Stimulated activated memory B cell treated with anti-CD40 and anti-IgM and Interleukin-4, amounts not matched to agents 10 μg/mL and 1 μg/mL and 100 μg/mL, for 72 hours (primary cell): ENCODE results near the gene ZNF638.

ENCODE experiments used
- ATAC-seq: fragments of 150-1000 bp; cut with Tn5 transposase; 2 replicates; pipeline ENCODE4 v1.10.0; 2021
- H3K27ac Mint-ChIP-seq: one replicate; pipeline ENCODE4 v1.8.0; 2022; ENCODE audit warnings: mild to moderate bottlenecking, mixed read lengths
- H3K27me3 Mint-ChIP-seq: one replicate; pipeline ENCODE4 v1.8.0; 2022; ENCODE audit warnings: mixed read lengths
- H3K36me3 Mint-ChIP-seq: one replicate; pipeline ENCODE4 v1.8.0; 2022; ENCODE audit warnings: mixed read lengths
- H3K4me1 Mint-ChIP-seq: one replicate; pipeline ENCODE4 v1.8.0; 2022; ENCODE audit warnings: mixed read lengths
- H3K4me3 Mint-ChIP-seq: one replicate; pipeline ENCODE4 v1.8.0; 2022; ENCODE audit warnings: mild to moderate bottlenecking, moderate library complexity, mixed read lengths
- H3K9me3 Mint-ChIP-seq: one replicate; pipeline ENCODE4 v1.8.0; 2022; ENCODE audit warnings: mixed read lengths

ZNF638 gene

GRCh38 chr2:71463342-71463654 is 131.7 kb downstream of the ZNF638 start:
- no peak overlapping the region for H3K4me3 Mint-ChIP-seq
- peaks cover 10% of the 10 kb centered on the region for H3K4me1 Mint-ChIP-seq
- peaks cover 2% of the 10 kb centered on the region for H3K9me3 Mint-ChIP-seq
- H3K27ac Mint-ChIP-seq: no peak overlapping the region
- H3K36me3 Mint-ChIP-seq: no peaks in the 10 kb centered on the region
- no peak for ATAC-seq
- peaks cover 17% of the 10 kb centered on the region for H3K27me3 Mint-ChIP-seq

GRCh38 chr2:71464389-71464788 is 132.8 kb downstream of the ZNF638 start:
- ATAC-seq: no peak
- no peak overlapping the region for H3K4me3 Mint-ChIP-seq

DNA sequence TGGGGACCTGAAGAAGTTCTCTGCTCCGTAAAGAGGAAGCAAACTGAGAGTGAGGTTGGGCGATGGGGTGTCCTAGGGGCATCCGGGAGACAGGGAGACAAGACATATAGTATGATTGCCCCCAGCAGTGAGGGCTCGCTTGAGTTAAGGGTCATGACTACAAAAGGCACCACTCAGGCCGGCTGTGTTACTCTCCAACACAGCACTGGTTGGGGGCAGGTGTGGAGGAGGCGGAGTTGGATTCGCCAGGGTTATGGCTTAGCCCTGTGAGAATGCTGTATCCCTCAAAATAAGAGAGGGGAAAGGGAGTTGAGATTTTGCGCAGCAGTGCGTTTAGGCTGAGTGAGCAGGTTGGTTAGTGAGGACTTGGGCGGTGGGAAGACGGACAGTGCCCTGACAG is 133.8 kb downstream of the ZNF638 start:
- Mint-ChIP-seq H3K27me3 (peaks cover 38% of the 10 kb centered on the region), H3K4me1 (peaks cover 10% of the 10 kb centered on the region), H3K27ac (no peak overlapping the region), H3K4me3 (no peak overlapping the region), H3K36me3 (no peaks in the 10 kb centered on the region), H3K9me3 (peaks cover 2% of the 10 kb centered on the region)
- no peak for ATAC-seq

More at GRCh38 chr2:71464389-71464788, 132.8 kb downstream of the ZNF638 start:
- H3K27me3 Mint-ChIP-seq: peaks cover 28% of the 10 kb centered on the region
- H3K9me3 Mint-ChIP-seq: peaks cover 2% of the 10 kb centered on the region
- H3K27ac Mint-ChIP-seq: no peak overlapping the region
- peaks cover 10% of the 10 kb centered on the region for H3K4me1 Mint-ChIP-seq
- H3K36me3 Mint-ChIP-seq: no peaks in the 10 kb centered on the region

- peaks cover 43% of the 10 kb centered on the region for H3K27me3 Mint-ChIP-seq
- no peak overlapping the region for H3K4me3 Mint-ChIP-seq
- no peak for ATAC-seq
- H3K9me3 Mint-ChIP-seq: peaks cover 2% of the 10 kb centered on the region
- no peaks in the 10 kb centered on the region for H3K36me3 Mint-ChIP-seq
- no peak overlapping the region for H3K27ac Mint-ChIP-seq
- H3K4me1 Mint-ChIP-seq: peaks cover 10% of the 10 kb centered on the region
Measured at GRCh38 chr2:71465961-71466300, 134.3 kb downstream of the ZNF638 start.

DNA sequence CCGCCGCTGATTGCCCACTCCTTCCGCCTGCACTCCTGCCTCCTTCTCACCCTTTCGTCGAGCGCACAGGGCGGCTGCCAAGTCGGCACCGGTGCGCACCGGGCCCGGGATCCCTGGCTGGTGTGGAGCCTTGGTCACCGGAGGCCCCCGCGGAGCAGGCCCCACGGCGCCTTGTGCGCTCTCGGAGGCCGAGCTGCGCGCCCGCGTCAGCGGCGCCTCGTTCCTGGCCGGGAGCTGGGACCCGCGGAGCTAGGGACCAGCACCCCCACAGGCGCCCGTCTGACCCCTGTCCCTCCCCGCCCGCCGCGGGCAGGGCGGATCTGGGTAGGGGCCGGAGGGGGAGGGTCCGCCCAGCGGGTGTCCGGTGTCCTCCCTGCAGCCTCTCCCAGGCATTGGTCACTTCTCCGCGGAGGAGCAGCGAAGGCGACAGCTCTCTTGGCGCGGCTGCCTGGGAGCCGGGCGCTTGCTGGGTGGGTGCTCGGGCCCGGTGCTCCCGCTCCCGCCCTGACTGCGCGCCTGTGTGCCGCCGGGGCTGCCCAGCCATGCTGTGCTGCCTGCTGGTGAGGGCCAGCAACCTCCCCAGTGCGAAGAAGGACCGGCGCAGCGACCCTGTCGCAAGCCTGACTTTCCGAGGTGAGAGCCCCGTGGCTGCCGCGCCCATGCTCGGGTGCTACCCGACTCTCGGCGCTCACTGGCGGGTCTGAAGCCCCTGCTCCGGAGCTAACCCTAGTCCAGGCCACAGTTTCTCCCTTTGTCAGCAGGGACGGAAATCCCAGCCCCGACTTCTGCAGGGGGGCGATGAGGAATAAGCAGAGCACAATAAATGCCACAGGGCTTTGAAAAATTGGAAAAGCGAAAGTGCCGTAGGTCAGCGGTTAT is 135.0 kb downstream of the ZNF638 start:
- Mint-ChIP-seq H3K27ac (no peak overlapping the region), H3K4me1 (peaks cover 10% of the 10 kb centered on the region), H3K36me3 (no peaks in the 10 kb centered on the region), H3K9me3 (peaks cover under 1% of the 10 kb centered on the region), H3K27me3 (peaks cover 45% of the 10 kb centered on the region), H3K4me3 (peak overlapping the region; percentile 72)
- peak; percentile 32 for ATAC-seq

DNA sequence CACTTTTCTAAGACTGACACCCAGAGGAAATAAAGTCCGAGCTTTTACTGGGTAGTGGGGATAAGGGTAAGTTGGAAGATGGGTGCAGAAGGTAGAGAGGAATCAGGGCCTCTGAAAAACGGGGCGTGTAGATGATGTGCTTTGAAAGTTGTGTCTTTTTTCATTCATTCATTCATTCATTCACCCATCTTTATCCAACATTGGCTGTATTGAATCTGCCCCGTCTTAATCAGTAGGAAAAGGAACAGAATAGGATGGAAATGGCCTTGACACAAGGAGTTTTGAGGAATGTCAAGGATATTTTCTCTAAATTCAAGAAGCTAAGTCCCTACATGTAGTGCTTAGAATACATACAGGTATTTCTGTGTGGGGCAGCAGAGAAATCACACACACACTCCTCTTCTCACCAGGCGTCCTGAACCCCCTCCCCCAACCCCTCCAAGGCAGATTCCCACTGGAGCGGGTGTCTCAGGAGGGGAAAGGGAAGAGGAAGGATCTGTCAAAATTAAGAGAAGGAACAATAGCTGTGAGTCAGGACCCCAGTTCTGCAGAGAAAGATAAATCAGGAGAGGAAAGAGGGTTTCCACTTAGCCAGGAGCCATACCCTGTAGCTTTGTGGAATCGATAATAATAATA is 135.7 kb downstream of the ZNF638 start:
- Mint-ChIP-seq H3K36me3 (no peaks in the 10 kb centered on the region), H3K9me3 (no peaks in the 10 kb centered on the region), H3K27ac (no peak overlapping the region), H3K4me3 (peak overlapping the region; percentile 72), H3K27me3 (peaks cover 45% of the 10 kb centered on the region), H3K4me1 (peaks cover 10% of the 10 kb centered on the region)
- no peak for ATAC-seq

DNA sequence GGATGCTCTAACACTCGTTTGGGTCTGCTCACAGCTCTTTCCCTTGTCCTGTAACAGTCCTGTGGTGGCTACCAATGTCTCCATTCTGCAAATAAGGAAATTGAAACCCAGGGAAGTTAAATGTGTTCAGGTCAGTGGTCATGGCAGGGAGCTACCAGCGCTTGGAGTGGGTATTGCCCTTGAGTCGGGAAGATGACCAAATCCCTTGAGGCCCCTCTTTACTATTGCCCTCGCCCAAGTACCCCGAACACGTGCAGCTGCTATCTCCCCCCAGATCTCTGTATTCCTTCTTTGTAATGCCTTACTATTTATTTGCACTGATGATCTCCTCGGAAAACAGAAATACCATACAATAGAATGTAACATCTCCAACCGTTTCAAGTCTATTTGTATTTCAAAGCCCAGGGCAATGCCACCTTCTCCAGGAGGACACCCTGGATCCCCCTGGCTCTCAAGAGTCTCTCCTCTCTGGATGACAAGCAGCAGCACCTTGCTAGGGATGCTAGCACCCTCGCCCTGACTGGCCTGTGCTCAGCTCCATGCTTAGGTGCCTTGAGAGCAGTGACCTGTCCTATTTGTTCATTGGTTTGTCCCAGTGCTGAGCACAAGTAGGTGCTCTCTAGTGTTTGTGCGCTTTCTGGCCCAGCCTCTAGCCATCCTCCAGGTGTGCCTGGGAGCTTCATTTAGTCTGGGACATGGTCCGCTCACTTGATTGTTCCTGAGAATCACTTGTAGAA is 136.9 kb downstream of the ZNF638 start:
- Mint-ChIP-seq H3K4me1 (peaks cover 10% of the 10 kb centered on the region), H3K9me3 (no peaks in the 10 kb centered on the region), H3K36me3 (no peaks in the 10 kb centered on the region), H3K27ac (no peak overlapping the region), H3K4me3 (no peak overlapping the region), H3K27me3 (peaks cover 55% of the 10 kb centered on the region)
- ATAC-seq: no peak

GRCh38 chr2:71469403-71470398 is 138.1 kb downstream of the ZNF638 start:
- peaks cover 60% of the 10 kb centered on the region for H3K27me3 Mint-ChIP-seq
- H3K9me3 Mint-ChIP-seq: no peaks in the 10 kb centered on the region
- no peaks in the 10 kb centered on the region for H3K36me3 Mint-ChIP-seq

GRCh38 chr2:71471276-71471675 is 139.7 kb downstream of the ZNF638 start:
- Mint-ChIP-seq H3K4me1 (peaks cover 17% of the 10 kb centered on the region), H3K4me3 (no peak overlapping the region), H3K36me3 (no peaks in the 10 kb centered on the region), H3K27me3 (peaks cover 60% of the 10 kb centered on the region), H3K27ac (no peak overlapping the region), H3K9me3 (no peaks in the 10 kb centered on the region)
- ATAC-seq: no peak

More at GRCh38 chr2:71469403-71470398, 138.1 kb downstream of the ZNF638 start:
- Mint-ChIP-seq H3K4me3 (no peak overlapping the region), H3K4me1 (peaks cover 16% of the 10 kb centered on the region), H3K27ac (no peak overlapping the region)
- ATAC-seq: no peak

GRCh38 chr2:71472019-71472418 is 140.4 kb downstream of the ZNF638 start:
- Mint-ChIP-seq H3K4me3 (no peak overlapping the region), H3K36me3 (no peaks in the 10 kb centered on the region), H3K4me1 (peaks cover 13% of the 10 kb centered on the region), H3K27me3 (peaks cover 56% of the 10 kb centered on the region), H3K27ac (no peak overlapping the region), H3K9me3 (no peaks in the 10 kb centered on the region)
- no peak for ATAC-seq

- H3K9me3 Mint-ChIP-seq: no peaks in the 10 kb centered on the region
- no peaks in the 10 kb centered on the region for H3K36me3 Mint-ChIP-seq
- H3K4me1 Mint-ChIP-seq: peaks cover 6% of the 10 kb centered on the region
- H3K27me3 Mint-ChIP-seq: peaks cover 42% of the 10 kb centered on the region
- H3K4me3 Mint-ChIP-seq: no peak overlapping the region
- no peak for ATAC-seq
- no peak overlapping the region for H3K27ac Mint-ChIP-seq
Measured at GRCh38 chr2:71473346-71474031, 141.9 kb downstream of the ZNF638 start.

GRCh38 chr2:71474116-71474743 is 142.6 kb downstream of the ZNF638 start:
- peaks cover 42% of the 10 kb centered on the region for H3K27me3 Mint-ChIP-seq
- H3K9me3 Mint-ChIP-seq: no peaks in the 10 kb centered on the region
- no peak overlapping the region for H3K27ac Mint-ChIP-seq
- no peak for ATAC-seq
- H3K4me1 Mint-ChIP-seq: peaks cover 6% of the 10 kb centered on the region
- no peak overlapping the region for H3K4me3 Mint-ChIP-seq
- H3K36me3 Mint-ChIP-seq: no peaks in the 10 kb centered on the region

DNA sequence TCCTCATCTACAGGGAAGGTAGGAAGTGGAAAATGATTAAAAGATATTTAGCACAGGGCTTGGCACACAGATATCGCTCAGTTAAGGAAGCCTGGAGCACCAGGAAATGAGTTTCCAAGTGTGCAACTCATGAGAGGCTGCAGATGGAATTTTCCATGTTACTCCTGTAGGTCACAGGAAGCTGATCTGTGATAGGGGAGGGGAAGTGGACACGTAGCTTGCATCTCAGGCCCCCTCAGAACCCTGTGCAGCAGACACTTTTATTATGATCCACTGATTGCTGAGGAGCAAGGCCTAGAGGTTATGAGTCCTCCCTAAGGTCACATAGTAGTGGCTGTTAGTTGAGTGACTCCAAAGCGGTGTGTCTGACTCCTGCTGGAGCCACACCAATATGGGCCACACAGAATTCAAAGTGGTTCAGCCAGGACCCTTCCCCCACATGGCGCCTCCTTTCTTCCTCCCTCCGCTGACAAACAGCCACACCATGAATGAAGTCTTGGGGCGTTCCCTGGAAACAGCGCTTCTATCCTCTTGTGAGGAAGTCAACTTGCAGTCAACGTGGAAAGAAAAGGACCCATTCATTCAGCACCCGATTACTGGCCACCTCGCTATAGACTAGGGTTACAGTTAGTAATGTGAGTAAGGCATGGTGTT is 143.3 kb downstream of the ZNF638 start:
- H3K36me3 Mint-ChIP-seq: no peaks in the 10 kb centered on the region
- H3K4me1 Mint-ChIP-seq: peaks cover 6% of the 10 kb centered on the region
- no peak for ATAC-seq
- no peak overlapping the region for H3K27ac Mint-ChIP-seq
- peaks cover 40% of the 10 kb centered on the region for H3K27me3 Mint-ChIP-seq
- no peak overlapping the region for H3K4me3 Mint-ChIP-seq
- H3K9me3 Mint-ChIP-seq: no peaks in the 10 kb centered on the region
